NCI-H1092 (cell line): ENCODE measurements around the gene MOCS1.
A peak's percentile ranks its signal among the peaks of the same experiment; 100 is the strongest.
"Not testable (repeated sequence)": the region's sequence is repeated elsewhere in the genome, so short reads cannot be mapped to it uniquely, and the experiment has no call there.

ENCODE experiments used
- DNase-seq: peaks from one replicate; lab custom pipeline; 2025; lab: John Stamatoyannopoulos, UW

MOCS1 gene

DNA sequence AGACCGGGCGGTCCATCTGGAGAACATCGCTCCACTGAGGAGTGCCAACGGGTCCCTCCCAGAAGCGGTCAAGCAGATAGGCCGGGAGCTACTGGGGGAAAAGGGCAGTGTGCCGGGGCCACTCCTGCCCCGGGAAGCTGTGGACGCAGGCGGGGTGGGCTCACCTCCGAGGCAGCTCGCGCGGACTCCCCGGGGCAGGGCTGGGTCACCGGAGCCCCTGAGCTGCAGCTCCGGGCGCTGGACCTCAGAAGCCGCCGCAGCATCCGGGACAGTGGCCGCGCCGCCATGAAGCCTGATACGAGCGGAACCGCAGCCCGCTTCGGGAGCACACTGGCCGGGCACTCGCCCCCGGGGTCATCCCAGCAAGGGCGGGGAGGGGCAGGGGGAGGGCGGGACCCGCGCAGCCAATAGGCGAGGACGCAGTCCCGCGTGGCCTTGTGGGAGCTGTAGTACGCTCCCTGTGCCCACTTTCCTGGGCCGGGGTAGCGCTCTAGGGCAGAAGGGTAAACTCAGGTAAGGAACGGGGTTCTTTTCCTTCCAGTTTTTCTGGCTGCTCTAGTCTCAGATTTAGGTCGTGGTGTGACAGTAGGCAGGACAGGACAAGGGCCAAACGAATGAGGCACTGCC lies at the start of gene MOCS1:
Gene MOCS1 (minus strand): TSS at position 332 of the 627 bp plus-strand sequence. CDS start 45 bp downstream, at position 287.
- no peak for DNase-seq

DNA sequence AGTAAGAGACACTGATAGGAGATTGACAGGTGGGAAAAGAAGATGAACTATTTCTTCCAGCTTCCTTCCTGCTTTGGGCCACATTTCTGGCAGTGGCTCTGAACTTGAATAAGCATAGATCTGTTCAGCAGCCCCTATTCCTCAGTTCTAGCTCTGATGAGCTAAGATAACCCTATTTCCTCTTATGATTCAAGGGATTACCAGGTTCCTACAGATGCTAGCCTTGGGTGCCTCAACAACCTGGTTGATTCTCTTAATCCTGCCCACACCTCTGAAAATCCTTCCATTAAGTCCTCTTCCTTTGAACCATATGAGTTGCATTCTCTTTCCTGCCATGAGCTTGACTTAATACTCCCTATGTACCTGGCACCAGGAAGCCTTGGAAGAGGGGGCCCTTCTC lies 49.8 kb upstream of the MOCS1 start:
- DNase-seq = no peak

DNA sequence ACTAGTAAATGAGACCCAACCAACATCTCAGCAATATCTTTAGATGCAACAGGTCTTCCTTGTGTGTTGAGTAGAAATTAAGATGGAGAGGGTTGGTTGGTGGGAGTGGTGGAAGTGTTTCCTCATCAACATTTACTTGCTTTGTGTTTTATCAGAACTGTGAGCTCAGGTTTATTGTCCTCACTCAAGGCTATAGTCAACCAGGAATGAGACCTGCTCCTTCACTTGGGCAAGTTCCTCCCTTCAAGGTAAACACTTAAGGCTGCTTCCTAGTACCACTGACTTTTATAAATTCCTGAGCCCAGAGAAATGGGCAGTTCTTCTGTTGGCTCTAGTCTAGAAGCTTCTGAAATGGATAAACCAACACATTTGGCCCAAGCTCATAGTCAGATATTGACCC lies 48.9 kb upstream of the MOCS1 start:
- DNase-seq = no peak

DNA sequence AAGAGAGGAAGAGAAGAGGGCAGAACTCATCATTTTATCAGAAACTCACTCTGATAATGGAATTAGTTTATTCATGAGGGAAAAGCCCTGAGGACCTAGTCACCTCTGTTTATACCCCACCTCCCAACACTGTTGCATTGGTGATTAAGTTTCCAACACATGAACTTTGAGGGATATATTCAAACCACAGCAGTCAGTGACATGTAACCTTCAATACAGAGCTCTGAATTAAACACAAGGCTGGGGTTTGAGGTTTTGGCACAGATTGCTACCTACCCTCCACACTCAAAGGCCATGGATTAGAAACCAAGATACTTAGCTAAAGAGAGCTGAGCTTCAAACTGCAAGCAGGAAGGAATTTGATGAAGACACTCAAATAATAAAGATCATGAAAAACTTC lies 48.5 kb upstream of the MOCS1 start:
- no peak for DNase-seq

DNA sequence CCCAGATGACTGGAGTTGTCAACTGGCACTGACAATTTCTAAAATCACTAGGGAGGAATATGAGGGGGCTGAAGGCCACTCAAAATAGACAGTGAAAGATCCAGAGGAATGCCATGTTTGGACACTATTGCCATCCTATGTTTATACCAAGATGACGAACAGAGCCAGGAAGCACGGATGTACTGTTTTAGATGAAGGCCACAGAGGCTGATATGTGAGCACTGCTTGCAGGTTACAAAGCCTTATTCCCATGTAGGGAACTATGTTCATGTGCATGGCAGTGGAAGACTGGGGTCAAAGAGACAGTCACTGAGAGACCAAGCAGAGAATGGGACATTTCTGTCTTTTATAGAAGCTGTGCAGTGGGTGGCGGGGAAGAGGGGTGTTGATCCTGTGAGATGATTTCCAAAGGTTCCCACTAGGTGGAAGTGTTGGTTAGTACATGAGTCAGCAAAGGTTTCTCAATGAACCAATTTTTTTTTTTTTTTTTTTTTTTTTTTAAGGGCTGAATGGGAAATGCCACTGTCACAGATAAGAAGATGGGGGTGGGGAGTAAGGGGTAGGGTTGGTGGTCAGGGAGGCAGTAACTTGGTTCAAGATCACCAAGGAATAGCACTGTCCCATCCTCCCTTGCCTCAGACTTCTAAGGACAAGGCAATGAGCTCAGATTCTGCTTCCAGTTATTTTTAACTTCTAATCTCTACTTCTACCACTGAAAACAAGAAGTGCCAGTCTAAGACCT lies 46.7 kb upstream of the MOCS1 start:
- DNase-seq = peak; percentile 17

DNA sequence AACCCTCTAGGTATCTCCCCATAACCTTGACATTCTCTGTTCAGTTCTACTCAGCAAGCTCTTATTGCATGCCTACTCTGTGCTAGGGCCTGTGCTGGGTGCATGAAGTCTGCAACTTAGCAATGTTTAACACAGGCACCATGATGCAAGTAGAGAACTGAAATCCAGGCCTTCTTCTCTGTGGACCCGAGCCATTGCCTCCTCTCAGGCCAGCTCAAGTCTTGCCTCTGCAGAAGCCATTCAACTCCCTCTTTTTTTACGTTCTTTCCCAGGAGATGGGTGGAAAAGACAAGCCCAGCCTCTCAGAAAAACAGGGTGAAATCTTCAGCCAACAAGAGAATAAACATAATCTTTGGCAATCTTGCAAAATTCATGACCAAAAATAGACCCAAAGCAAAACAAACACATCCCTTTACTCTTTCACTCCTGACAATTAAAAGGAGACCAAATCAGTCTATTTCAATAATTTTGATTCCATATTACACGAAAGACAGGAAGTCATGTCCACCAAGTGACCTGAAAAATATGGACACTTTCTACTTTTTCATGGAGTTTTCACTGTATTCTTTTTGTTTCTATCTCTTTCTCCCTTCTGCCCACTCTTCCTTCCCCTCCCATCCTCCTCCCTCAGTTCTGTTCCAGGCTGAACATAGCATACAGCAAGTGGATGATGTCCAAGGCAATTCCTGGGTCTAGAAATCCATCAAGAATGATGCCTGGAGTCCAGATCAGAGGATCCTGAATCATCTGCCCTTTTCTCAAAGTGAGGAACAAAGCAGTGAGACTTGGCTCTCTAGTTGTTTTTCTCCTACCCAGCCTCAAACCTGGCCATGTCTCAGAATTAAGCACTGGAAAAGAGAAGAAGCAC lies 45.4 kb upstream of the MOCS1 start:
- DNase-seq = no peak

DNA sequence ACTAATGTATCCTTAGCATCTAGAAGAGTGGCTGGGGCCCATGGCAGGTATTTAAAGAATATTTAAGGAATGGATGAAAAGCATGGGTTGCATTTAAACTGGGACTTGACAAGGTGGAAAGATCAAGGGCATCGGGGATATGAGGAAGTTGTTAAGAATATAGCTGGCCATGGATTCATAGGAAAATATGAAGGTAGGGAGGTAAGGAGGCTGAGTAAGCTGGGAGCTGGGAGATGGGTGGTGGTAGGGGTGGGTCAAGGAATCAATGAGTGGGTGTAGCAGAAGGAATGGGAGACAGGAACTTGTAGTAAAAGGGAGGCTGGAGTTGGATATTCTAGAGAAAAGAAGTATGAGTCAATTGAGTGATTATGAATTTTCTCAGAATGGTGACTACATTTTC lies 44.0 kb upstream of the MOCS1 start:
- DNase-seq = no peak

DNA sequence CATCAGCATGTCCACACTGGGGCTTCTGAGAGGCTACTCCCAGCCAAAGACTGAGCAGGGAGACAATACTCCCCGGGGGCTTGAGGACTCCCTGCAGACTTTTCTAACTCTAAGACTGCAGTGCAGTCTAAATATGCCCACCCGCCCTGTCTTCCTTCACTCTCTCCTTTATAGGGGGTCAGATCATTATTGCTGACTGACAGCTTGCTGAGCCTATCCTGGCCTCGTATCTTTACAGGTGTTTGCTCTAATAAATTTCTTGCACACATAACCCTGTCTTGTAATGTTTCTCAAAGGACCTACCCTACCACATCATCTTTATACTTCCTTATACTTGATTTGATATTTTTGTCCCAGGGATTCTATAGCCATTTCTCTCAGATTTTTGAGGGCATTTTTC lies 39.4 kb upstream of the MOCS1 start:
- no peak for DNase-seq

DNA sequence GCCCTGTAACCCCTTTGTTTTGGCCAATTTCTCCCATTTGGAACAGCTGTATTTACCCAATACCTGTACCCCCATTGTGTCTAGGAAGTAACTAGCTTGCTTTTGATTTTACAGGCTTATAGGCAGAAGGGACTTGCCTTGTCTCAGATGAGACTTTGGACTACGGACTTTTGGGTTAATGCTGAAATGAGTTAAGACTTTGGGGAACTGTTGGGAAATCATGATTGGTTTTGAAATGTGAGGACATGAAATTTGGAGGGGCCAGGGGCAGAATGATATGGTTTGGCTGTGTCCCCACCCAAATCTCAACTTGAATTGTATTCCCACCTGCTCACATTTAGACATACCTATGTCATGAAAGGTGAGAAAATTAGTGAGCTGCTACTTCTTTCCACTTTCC lies 38.5 kb upstream of the MOCS1 start:
- DNase-seq = not testable (repeated sequence)

DNA sequence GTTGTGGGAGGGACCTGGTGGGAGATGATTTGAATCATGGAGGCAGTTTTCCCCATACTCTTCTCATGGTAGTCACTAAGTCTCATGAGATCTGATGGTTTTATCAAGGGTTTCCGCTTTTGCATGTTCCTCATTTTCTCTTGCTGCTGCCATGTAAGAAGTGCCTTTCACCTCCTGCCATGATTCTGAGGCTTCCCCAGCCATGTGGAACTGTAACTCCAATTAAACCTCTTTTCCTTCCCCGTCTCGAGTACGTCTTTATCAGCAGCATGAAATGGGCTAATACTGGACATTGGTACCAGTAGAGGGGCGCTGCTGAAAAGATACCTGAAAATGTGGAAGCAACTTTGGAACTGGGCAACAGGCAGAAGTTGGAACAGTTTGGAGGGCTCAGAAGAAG lies 36.9 kb upstream of the MOCS1 start:
- DNase-seq = not testable (repeated sequence)

DNA sequence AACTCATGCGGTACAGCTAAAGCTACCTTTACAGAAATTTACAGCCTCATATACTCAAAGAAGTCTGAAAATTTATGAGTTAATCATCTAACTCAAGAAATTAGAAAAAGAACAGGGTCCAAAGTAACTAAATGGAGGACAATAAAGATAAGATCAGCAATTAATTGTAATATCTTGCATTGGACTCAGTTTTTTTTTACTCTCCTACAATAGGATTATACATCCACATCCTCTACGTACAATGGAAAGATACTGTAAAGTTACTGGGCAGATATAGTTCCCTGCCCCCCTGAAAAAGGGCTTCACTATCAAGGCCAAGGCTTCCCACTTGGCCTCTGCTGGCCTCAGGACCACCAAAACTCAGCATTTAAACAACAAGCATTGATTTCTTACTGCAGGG lies 31.5 kb upstream of the MOCS1 start:
- no peak for DNase-seq

DNA sequence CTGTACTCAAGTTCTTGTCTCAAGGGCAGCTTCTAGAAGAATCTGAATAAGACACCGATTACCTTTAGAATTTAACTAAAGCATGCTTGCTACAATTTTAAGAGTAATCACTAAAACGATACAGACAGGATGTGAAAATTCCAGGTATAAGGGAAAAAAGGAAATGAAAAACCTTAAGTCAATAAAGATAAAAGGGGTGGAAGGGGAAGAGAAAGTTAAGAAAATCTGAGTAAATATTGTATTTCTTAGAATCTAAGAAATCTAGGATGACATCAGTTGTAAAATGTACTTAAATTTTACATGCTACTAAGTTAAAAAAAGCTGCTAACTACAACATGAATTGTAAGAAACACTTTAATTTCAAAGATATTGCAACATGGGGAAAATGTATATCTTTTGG lies 30.3 kb upstream of the MOCS1 start:
- DNase-seq = no peak

DNA sequence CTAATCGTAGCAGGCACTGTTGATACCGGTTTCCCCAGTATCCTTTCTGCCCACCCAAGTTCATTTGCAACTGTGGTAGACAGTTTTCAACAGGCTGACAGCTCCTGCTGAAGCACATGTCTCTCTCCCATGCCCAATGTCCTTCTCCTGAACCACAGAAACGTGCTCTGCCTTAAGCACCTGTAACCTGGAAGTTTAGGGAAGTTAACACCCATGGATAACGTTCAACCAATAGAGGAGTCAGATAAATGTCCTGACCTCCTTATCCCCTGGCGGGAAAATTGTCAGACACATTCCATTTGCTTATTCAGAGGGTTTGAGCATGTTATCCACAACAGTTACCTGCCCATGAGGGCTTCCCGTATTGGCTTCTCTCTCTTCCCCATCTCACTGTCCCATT lies 29.8 kb upstream of the MOCS1 start:
- DNase-seq = no peak

DNA sequence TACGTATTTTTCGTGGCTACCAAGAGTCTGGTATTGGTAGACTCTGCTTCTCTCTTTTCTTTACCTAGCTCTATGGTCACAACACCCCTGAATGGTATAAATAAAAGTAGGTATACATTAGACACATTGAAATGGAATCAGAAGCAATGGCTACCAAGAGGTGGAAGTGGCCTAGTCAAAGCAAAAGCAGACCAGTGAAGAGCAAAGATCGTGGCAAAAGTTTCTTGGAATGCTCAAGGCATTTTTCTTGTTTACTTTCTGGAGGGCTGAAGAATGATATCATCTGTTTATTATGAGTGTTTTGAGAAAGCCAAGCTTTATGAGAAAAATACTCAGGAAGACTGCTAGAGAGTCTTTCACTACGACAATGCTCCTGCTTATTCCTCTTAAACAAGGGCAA lies 28.6 kb upstream of the MOCS1 start:
- DNase-seq = no peak

DNA sequence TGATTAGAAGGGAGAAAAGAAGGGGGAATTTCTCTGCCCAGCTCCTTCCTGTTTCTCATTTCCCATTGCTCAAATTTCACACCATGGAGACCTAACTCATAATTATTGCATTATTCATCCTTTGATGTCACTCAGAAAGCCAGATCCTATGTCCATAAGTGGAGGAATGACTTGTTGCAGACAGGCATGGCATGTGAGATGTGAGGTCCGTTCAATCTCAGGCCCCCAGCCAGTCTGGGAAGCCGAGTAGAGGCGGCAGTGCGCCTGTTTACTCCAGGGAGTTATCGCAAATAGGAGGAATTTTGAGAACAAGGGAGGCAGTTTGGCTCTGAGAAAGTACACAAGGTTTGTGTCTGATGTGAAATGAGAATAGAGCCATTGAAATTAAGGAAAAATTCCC lies 26.9 kb upstream of the MOCS1 start:
- no peak for DNase-seq

DNA sequence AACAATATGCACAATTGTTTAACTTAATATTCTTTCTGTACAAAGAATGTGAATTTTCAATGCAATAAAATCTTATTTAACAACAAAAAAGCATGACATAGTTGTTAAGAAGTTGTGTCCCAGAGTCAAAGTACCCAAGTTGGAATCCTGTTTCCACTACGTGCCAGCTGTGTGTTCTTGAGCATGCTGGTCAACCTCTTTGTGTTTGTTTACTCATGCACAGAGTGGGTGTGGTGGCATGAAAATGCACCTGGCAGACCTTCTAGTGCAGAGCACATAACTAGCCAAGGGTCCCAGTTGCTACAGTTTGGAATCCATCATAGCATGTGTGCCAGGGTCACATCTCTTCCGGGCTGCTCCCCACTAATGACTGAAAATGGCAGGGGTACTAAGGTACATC lies 24.7 kb upstream of the MOCS1 start:
- DNase-seq = no peak

DNA sequence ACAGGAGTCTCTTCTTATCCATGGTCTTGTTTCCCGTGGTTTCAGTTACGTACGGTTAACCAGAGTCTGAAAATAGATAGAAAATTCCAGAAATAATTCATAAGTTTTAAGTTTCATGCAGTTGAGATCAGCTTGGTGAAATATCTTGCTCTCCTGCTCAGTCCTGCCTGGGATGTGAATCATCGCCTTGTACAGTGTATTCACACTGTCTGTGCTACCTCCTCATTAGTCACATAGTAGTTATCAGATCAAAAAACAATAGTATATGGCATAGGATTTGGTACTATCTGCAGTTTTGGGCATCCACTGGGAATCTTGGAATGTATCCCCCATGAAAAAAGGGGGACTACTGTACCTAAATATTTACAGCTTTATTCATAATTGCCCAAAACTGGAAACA lies 22.7 kb upstream of the MOCS1 start:
- no peak for DNase-seq

DNA sequence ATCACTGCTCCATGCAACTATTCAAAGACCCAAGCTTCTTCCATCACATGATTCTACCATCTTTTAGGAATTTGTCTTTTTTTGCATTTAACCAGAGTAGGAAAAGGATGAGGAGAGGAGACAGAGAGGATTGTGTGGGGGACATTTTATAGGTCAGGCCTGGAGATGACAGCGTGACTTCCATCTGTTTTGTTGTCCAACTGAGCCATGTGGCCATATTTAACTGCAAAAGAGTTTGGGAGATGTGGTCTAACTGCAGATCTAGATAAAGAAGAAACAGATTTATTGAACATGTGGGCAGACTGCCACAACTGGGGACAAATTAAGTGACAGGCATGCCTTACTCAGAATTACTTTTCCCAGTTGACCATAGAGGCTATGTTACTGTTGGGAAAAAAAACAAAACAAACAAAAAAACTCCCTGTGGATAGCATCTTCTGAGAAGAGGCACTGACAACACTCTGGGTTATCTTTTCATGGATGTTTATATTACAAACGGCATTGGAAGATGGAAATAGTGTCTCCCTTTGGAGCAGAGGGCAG lies 18.9 kb upstream of the MOCS1 start:
- DNase-seq = no peak

DNA sequence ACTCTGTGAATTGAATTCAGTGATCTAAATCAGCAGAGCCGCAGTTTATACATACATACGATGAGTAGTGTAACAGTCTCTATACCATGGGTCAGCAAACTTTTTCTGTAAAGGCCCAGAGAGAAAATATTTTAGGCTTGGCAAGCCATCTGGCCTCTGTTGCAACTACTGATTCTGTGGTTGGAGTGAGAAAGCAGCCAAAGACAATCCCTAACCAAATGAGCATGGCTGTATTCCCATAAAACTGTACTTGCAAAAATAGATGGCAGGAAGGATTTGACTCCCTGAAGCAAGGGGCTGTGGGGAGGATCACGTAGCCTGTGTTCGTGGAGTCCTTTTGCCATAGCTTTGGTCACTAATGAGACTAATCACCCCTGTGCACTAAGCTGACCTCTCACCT lies 17.9 kb upstream of the MOCS1 start:
- DNase-seq = no peak

DNA sequence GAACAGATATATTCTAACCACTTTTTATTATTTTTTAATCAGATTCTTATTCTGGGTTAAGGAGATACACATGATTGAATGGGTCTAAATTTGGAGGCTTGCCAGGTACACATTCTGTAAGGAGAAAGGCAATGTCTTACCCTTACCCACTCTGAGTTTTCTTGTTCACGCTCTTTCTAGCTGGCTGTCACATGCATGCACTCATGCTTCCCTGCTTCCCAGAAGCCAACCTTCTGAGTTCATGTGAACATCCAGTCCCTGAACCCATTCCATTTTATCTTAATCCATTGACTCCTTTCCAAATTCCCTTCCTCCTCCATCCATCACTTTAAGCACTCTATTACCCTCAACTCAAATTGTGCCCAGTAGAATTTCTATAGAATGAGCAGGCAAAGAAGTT lies 17.5 kb upstream of the MOCS1 start:
- DNase-seq = no peak

DNA sequence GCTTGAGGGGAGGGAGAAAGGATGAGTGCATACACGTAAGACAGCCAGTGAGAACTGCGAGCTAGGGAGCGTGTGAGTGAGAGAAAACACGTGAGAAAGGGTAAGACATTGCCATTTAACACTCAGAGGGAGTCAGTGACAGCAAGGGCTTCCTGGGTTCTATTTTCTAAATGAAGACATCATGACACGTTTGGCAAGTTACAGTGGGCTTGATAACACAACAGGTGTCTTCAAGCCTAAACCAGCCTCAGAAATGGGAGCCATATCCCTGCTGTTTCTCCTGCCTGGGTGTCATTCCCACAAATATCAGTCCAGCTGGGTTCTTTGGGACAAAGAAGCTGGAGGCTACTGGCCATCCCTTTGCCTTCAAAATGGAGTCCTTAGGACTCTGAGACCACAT lies 16.9 kb upstream of the MOCS1 start:
- DNase-seq = no peak

DNA sequence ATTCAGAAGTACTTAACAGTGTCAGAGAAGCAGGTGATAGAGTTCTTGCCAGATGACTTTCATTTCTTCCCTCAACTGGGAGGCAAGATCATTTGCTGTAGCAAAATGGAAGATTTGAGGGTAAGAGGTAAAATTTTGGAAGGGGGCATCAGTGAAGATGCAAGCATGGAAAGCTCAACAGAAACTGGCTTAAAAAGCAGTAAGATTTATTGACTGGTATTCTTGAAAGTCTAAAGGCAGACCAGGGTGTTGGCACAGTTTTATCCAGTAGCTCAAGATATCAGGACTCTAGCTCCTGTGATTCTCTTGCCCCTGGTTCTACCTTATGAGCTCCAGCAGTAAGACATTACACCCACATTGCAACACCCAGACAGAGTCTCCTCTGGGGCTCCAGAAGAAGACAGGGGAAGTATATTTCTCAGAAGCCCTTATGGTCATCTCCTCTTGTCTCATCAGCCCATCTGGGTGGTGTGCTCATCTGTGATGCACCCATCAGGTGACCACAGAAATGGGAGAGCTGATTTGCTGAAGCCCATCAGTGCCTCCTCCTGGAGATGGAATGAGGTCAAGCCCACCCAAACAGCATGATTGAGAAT lies 16.0 kb upstream of the MOCS1 start:
- DNase-seq = no peak
